Pons (tissue), 1 donor: ENCODE results near the gene OGDHL.

Experiments used
- DNase-seq: peaks from one replicate; pipeline ENCODE4 v3.0.0-alpha.2; 2016; ENCODE audit warnings: low spot score

The OGDHL gene

DNA sequence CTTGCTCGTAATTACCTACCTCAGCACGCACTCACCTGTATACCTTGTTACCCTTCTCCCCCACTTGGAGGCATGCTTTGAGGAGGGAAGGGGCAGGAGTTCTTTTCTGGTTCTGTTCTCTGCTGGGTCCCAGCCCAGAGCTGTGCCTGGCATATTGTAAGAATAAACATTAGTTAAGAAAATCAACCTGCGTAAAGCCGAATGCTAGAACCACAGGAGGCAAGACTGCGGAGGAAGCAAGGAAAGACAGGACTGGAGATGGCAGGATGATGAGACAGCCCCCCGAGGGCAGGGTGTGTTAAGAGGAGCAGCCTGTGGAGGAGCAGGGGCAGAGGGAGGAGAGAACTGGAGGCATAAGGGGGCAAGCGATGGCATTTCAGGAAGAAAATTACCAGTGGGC is 73.2 kb downstream of the OGDHL start:
- no peak for DNase-seq

DNA sequence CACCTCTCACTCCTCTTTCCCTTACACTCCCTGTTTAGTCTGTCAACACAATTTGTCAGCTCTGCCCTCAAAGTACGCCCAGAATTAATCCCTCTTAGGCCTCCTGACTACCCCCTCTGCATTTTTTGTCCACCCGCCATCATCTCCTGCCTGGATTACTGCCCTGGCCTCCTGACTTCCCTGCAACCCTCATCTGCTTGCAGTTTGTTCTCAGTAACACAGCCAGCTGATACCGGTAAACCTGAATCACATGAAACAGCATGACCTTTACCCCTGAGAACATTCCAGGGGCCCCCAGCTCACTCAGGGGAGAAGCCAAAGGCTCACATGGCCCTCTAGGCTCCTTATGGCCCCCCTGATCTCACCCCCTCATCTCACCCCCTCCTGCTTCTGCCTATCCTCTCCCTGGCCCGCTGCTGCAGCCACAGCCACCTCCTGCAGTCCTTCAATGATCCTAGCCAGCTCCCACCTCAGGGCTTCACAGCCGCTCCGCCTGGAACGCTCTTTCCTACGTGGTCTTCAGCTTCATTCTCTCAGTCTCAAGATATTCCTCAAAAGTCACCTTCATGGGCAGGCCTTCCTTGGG is 73.8 kb downstream of the OGDHL start:
- DNase-seq = no peak

DNA sequence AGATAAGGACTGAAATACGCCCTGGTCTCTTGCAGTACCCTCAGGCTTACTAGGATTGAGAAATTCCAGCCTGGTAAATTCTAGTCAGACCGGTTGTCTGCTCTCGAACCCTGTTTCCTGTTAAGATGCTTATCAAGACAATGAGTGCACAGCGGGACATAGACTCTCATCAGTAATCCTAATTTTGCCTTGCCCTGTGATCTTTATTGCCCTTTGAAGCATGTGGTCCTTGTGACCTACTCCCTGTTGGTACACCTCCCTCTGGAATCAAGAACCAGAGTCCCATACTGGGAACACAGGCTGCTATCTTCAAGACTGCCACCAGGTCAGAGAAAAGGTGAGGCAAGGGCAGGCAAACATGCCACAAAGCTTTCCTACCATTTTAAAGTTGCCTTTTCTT is 75.5 kb downstream of the OGDHL start:
- DNase-seq = no peak
